Stimulated activated CD8-positive, alpha-beta memory T cell treated with anti-CD3 and anti-CD28 coated beads, Interleukin-12 subunit alpha, Interleukin-12 subunit beta, amount 100 ng/mL, for 1 hour (primary cell): ENCODE data around the gene CHD3.

Experiments
- DNase-seq: peaks from one replicate; pipeline ENCODE4 v3.0.0-alpha.2; 2020; ENCODE audit warnings: low read depth

CHD3 gene

DNA sequence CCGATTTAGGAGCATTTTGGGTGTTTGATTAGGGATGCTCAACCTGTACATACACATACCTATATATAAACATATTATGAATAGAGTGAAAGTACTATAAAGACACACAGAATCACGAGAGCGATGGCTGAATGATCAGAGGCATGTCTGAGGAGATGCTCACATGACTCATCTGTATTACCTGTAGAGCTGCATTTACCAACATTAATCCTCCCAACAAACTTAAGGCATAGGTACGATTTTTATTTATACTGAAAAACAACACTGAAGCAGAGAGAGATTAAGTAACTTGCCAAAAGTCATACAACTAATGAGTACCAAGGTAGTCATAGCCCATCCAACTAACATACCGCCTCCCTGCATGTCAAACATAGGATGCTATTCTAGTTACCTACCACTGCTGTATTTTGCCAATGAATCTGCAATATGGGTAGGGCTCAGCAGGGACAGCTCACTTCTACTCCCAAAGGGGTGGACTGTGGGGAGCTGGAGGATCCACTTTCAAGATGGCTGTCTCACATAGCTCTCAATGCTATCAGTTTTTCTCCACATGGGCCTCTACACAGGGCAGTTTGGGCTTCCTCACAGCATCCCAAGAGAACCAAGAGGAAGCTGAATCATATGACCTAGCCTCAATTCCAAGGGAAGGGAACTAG lies 23.5 kb upstream of the CHD3 start:
- DNase-seq, result no peak

DNA sequence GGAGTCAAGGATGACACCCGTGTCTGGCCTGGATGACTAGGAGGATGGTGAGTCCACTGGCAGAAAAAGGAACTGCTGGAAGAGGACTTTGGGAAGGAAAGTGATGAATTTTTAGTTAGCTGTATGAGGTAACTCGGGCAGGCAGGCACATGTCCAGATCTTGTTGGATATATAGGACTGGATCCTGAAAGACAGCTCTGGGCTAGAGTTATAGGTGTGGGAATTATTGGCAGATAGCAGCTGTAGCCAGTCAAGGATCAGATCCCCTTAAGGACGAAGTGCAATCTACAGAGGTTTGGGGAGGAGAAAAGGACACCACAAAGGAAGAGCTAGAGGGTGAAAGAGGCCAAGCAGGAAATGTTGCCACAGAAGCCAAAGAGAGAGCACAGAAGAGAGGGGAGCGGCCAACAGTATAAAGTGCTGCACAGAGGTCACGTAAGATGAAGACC lies 20.7 kb upstream of the CHD3 start:
- no peak for DNase-seq

DNA sequence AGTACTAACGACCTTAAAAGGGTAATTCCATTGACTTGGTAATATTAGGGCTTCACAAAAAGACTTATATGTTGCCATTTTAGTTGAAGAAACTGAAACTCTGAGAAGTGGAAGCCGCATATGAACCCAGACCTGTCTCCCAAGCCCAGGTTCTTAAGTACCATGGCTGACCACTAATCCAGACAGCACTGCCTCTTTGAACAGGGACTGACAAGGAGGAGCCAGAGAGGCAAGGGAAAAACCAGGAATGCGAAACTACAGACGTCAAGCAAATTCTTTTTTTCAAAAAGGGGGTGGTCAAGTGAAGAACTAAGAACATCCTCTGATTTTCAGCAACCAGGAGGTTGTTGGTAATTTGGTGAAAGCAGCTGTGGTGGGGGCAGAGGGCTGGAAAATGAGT lies 15.5 kb upstream of the CHD3 start:
- no peak for DNase-seq

DNA sequence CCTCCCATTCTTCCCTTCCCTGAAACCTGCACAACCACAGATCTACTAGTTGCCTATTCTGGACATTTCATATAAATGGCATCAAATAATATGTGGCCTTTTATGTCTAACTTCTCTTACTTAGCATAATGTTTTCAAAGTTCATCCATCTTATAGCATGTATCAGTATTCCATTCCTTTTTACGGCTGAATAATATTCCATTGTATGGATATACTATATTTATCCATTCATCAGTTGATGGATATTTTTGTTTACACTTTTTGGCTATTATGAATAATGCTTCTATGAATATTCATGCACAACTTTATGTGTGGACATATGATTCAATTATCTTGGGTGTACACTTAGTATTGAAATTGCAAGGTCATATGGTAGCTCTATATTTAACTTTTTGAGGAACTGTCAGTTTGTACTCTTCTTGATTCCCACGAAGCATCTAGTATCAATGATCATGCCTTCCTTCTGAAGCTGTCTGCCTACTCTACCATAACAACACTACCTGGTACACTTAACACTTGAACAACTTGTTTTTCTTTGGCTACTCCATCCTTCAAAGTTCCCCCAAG lies 12.7 kb upstream of the CHD3 start:
- no peak for DNase-seq

DNA sequence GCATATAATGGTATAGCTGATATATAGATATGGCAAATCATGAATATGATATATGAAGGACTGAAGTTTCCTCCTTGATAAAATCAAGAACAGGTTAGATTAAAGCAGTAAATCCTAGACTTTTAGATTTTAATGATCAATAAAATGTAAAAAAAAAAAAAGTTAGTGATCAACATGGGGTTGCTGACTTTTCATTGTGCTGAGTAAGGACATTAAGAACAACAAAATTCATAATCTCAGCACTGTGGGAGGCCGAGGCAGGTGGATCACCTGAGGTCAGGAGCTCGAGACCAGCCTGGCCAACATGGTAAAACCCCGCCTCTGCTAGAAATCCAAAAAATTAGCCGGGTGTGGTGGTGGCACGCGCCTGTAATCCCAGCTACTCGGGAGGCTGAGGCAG lies 10.4 kb upstream of the CHD3 start:
- DNase-seq, result no peak

DNA sequence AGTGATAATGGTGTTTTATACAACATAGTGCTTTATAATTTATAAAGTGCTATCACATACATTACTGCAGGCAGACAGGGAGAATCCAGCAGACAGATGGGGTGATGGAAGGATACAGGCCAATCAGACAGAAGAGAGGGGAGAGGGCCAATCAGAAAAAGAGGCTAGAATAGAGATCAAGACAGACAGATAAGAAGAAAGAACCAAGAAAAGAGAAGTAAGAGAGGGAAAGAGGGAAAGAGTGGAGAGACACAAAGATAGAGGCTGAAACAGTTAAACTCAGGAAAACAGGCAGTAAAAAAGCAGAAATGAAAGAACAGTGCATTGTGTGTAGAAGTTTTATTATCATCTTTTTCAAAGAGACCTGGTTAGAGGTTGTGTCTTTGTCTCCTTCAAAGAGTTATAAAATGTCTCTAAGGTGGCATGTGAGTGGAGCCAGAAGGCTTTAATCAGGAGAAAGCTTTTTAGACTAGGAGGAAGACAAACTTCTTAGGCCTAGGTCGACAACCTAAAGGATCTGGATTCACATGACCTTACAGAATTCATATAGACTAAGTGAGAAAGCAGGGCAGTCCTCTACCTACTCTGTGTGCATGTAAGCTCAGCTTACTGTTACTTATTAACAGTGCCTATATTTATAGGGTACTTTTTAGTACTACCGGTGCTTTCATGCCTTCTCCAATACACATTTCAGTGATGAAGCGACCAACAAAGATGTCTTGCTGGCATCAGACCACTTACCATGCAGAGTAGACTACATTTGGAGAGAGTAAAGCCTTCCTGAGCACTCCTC lies 8.3 kb upstream of the CHD3 start:
- no peak for DNase-seq

DNA sequence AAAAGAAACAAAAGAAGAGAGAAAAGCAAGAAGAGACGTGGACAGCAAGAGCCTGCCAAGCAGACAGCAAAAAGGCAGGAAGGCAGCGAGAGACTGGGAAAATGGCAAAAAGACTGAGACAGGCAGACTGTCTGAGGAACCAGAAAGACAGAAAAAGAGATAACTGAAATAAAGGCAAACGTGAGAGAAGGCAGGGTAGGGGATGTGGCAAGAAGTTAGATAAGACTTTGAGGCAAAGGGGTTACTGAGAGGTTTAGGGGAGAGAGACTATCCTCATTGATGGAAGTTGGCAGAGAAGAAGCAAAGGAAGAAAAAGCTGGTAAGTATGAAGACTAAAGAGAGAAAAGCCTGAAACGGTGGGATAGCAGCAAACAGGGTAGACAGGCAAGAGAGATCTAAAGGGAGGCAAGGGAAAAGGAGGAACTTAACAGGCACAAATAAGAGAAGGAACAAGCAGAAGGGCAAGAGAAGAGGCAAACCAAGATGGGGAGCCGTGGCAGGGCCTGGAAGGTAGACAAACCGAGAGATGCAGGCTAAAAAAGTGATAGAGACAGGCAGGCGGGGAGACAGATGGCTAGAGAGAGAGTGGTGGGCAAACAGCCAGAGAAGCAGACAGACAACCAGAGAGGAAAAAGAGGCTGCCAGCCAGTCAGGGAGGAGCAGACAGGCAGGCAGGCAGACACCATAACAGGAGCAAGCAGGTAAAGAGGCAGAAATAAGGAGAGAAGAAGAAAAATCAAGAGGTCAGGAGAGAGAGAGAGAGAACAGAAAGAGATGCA lies 7.1 kb upstream of the CHD3 start:
- no peak for DNase-seq

DNA sequence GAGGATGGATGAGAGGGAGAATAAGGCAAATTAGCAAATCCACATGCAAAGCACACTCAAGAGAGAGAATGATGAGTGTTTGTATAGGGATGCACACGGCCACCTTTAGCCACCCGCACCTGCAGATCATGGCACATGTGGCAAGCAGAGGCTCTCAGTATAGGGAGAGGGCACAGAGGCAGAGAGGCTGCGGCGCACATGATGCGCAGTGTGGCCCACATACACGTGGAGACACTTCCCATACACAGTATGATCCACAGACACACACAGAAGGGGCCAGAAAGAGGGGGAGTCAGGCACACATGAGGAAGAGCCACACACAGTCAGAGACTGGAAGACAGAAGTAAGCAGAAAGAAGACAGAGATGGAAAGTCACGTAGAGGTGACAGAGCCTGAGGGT lies 6.5 kb upstream of the CHD3 start:
- DNase-seq, result no peak

DNA sequence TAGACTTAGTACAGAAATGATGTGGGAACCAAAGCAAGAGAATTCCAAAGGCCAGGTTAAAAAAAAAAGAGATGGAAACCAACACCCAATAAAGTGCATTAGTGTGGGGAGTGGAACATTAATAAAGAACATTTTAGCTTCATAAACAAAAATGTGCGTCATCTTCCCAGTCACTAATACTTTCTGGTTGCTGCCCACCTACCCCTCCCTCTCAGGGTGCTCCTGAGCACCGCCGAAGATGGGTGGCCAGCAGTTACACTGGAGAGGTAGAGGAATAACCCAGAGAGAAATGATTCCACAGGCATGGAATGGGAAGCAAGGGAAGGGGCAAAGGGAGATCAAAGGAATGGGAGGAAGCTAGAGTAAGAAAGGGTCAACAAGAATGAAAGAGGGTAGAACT lies 6.0 kb upstream of the CHD3 start:
- DNase-seq, result no peak

DNA sequence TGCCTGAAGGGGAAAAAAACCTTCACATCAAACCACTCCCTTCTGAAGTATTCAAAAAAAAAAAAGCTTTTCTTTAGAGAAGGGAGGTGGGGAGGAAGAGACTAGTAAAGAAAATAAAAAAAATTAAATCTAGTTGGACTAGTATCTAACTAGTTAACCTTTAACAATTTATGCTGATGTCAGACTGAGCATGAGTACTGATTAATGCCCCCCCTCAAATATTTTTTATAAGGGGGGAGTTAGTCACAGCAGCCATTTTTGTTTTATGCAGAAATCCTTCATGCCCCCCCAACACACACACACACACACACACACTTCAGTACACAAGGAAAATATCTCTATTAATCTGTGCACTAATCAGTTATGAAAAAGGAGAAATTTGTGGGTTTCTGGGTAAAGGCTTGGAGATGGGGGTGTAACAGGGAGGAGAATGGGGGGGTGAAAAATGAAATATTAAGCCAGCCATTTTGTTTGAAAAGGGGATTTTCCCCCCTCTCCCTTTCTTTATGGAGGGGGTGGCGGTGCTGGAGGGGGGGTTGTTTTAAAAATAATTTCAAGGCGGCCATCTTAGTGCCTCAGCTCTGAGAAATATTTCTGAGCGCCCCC lies 4.7 kb upstream of the CHD3 start:
- DNase-seq, result no peak

DNA sequence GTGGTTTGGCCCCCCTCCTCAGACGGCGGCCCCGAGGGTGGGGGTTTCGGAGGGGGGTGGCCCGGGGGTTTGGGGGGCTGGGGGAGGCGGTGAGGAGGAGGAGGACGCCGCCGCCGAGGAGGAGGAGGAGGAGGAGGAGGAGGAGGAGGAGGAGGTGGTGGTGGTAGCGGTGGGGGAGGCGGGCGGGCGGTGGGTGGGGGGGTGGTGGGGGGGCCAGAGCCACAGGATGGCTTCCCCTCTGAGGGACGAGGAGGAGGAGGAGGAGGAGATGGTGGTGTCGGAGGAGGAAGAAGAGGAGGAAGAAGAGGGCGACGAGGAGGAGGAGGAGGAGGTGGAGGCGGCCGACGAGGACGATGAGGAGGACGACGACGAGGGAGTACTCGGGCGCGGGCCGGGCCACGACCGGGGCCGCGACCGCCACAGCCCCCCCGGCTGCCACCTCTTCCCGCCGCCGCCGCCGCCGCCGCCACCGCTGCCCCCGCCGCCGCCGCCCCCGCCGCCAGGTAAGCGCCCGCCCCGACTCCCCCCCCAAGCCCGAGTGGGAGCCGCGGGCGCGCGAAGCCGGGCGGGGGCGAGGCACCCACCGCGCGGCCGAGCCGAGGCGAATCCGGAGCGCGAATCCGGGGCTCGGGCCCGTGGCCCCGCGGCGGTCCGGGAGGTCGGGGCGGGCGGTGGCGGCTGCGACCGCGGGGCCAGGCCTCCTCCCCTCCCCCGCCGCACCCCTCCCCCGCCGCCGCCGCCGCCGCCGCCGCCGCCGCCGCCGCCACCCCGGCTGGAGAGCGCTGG lies 3.8 kb upstream of the CHD3 start:
- peak; percentile 29 for DNase-seq

DNA sequence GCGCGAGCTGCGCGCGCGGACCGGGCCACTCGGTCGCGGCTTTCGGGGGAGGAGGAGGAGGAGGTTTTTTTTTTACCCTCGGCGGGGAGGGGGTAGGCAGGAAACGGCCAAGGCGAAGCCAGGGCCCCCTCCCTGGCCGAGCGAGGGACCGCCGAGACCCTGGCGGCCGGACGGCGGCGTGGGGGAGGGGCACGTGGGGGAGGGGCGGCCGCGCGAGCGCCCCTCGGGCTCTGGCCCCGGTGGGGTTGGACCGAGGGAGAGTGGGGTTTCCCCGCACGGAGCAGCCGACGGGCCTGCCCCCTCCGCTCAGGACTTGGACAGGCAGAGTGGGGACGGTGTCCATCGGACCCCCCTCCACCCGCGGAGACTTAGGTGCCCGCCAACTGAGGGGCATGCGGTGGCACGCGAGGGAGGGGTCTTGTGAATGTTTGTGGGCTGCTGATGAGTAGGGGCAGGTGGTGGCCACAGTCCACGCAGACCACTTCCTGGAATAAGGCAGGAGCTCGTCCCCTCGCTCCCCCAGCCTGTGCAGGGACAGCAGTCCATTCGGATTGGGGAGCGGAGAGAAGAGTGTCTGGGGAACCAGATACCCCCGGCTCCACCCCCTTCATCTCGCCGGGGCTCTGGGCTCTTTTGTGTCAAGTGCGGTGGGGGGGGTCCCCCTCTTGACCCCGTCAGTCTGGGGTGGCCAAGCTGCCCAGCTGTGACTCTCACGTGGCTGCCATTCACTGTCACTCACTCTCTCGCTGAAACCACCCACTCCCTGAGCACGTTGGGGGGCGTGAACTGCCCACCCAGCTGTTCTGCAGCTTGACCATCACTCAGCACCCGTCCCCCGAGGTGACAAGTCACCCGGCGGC lies 3.0 kb upstream of the CHD3 start:
- DNase-seq, result peak; percentile 8

DNA sequence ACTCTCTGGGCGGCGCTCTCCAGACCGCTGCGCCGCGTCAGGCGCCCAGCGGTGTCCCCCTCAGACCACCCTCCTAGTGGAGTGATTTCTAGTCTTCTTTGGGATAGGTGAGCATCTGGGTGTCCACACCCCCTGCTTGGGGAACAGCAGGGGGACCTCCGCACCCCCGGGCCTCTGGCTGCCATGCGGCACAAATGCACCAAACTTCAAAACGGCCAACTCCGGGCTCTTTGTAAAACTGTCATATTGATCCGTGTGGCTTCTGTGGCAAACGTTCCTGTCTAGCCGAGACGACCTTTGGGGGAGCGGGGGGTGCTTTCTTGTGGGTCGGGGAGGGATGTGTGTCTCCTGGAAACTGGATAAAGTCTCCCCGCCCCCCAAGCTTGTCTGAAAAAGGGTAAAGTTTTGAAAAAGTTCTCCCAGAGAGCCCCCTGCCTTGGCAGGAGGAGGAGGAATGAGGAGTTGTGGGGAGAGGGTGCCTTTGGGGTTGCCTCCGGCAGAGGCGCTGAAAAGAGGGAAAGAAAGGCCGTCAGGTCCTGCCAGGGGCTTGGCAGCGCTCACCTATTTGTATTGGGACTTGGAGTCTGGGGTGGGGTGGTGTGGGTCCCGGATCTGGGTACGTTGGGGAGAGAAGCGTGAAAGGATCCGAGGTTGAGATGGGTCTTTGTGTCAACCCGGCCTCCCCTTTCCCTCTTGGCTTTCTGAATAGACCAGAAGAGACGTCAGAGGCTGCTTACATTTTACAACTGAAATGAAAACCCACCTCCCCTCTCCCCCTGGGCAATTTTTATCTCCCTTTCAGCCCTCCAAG lies 2.2 kb upstream of the CHD3 start:
- DNase-seq, result peak; percentile 27

DNA sequence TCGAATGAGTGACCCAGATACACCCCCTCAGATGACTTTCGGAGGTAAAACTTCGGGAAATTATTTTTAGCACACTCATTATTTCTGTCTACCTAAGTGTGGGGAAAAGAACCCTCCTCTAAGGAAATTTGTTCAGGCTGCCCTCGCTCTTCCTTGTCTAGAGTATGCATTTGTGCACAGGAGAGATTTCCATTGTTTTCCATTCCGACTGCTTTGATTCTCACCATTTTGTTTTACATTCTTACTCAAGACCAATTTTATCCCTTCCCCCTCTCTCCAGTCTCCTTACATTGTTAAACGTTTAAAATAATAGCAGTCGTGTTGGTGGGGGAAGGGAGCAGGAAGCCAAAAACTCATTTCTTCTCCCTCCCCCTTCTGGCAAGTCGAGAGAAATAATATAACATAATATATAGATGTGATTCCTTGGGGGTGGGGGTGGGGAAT lies 1.5 kb upstream of the CHD3 start:
- DNase-seq, result no peak

DNA sequence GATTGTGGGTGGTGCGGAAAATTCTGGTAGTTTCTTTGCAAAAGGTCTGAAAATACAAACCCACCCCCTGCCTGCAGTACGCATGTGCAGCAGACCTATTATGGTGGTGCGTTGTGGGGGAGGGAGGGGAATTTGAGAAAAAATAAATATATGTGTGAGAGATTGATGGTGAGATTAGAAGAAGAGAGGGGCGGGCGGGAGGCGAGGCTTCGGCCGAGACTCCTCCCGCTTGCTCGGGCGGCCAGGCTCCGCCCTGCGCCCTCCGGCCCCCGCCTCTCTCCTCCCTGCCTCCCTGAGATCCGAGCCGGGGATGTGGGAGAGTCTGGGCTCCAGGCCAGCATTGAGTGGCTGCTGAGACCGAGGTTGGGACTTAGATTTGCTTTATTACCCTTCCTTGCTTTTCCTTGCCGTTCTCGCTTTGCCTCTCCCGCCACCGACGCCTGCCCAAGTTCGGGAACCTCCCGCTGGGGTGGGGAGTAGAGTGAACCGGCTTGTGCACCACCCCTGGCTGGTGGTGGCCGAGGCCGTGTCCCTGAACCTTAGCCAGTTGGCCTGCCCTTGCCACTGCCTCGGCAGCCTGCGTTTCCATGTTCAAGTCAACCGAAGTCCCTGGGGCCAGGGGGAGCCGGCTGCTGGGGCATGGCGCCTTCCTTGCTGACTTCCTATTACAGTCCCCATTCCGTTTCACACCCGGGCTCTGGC lies 956 bp upstream of the CHD3 start:
- peak; percentile 85 for DNase-seq

DNA sequence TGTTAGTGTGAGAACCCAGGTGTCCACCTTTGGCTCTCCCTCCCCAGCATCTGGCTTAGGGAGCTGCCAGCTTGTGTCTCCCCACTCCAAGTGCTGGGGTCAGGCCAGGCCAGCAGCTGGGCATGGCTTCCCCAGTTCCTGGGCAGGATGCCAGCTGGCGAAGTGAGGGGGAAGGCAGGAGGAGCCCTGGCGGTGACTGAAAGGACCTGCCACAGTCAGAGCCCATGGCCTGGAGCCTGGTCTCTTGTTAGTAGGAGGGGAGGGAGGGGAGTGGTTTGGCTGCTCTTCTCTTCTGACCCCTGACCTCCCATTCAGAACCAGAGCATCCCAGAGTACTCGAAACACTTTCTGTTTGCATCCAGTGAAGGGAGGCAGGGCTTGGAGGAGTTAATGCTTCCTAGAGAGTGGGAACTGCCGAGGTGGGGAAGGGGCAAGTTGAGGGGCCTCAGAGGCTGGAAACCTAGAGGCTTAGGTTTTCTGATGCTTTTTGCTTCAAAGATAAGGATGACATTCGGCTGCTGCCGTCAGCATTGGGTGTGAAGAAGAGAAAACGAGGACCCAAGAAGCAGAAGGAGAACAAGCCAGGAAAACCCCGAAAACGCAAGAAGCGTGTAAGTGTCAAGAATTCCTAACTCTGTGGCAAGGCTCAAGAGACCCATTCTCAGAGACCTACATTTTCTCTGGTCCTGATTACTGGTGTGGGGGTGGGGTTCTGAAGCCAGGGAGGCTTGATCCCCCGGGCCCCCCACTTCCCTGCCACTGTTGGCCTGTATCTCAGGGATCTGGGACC lies 772 bp downstream of the CHD3 start:
- DNase-seq, result no peak

DNA sequence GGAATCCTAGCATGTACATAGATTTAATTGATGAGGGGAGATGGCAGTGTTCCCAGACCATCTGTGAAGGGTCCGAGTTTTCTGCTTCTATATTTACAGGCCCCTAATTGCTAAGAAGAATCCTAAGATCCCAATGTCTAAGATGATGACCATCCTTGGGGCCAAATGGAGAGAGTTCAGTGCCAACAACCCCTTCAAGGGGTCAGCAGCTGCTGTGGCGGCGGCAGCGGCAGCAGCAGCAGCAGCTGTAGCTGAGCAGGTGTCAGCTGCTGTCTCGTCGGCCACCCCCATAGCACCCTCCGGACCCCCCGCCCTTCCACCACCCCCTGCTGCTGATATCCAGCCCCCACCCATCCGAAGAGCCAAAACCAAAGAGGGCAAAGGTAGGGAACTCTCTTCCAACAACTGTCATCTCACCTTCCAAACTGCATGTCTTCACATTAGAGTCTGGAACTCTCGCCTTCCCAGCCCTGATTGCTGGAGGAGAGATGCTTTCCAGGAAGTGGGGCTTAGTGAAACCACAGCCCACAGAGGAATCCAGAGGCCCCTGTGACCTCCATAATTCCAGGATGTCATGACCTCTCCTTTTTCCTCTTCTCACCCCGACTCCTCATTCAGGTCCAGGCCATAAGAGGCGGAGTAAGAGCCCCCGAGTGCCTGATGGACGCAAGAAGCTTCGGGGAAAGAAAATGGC lies 4.7 kb downstream of the CHD3 start:
- no peak for DNase-seq
